Endothelial cell (in vitro differentiated cells): ENCODE data around the gene WWC1. TPM values are rescaled to one million over a fixed set of nuclear protein-coding genes. Genes with fewer than 3 reads are reported as not detected.

ENCODE experiments used
- DNase-seq: peaks from one replicate; pipeline ENCODE4 v3.0.0; 2021; ENCODE audit warnings: low spot score
- H3K27ac Mint-ChIP-seq: one replicate; pipeline ENCODE4 v1.8.0; 2021; ENCODE audit warnings: mixed read lengths, inconsistent platforms; ENCODE audit not compliant: unreplicated experiment
- H3K27me3 Mint-ChIP-seq: one replicate; pipeline ENCODE4 v1.8.0; 2021; ENCODE audit warnings: mild to moderate bottlenecking, moderate library complexity, mixed read lengths, inconsistent platforms; ENCODE audit not compliant: unreplicated experiment
- H3K36me3 Mint-ChIP-seq: one replicate; pipeline ENCODE4 v1.8.0; 2021; ENCODE audit warnings: mild to moderate bottlenecking, low read depth, mixed read lengths, inconsistent platforms; ENCODE audit not compliant: unreplicated experiment
- H3K4me1 Mint-ChIP-seq: one replicate; pipeline ENCODE4 v1.8.0; 2021; ENCODE audit warnings: mild to moderate bottlenecking, mixed read lengths, inconsistent platforms; ENCODE audit not compliant: unreplicated experiment
- H3K4me3 Mint-ChIP-seq: one replicate; pipeline ENCODE4 v1.8.0; 2021; ENCODE audit warnings: mild to moderate bottlenecking, mixed read lengths, inconsistent platforms; ENCODE audit not compliant: unreplicated experiment
- H3K9me3 Mint-ChIP-seq: one replicate; pipeline ENCODE4 v1.8.0; 2021; ENCODE audit warnings: mixed read lengths, inconsistent platforms; ENCODE audit not compliant: unreplicated experiment
- CTCF ChIP-seq: fragments of 200-600 bp; sonication (generic); IDR thresholded peaks from one replicate; pipeline ENCODE4 v1.5.0; 2021; ENCODE audit warnings: antibody characterized with exemption; ENCODE audit not compliant: unreplicated experiment
- total RNA-seq: library from RNA; stranded (reverse); fragmentation: NEBNext Ultra II Directional; extraction: Animal tissue kit (Norgen Biotek cat#: 25700); gene quantifications from one replicate; pipeline ENCODE4 v1.2.1, GENCODE V29; 2021; ENCODE audit not compliant: unreplicated experiment

Gene WWC1
- total RNA-seq, 1 donor from 2014 or later: 1.1 TPM

- no peak overlapping the region for H3K27ac Mint-ChIP-seq
- H3K9me3 Mint-ChIP-seq: no peaks in the 10 kb centered on the region
- peaks cover 6% of the 10 kb centered on the region for H3K4me1 Mint-ChIP-seq
- H3K4me3 Mint-ChIP-seq: no peak overlapping the region
- H3K36me3 Mint-ChIP-seq: no peaks in the 10 kb centered on the region
- TF ChIP-seq CTCF: no peak
- DNase-seq: no peak
- H3K27me3 Mint-ChIP-seq: peaks cover 4% of the 10 kb centered on the region
These were observed 66.4 kb downstream of the WWC1 start for GRCh38 chr5:168357876-168358275.

DNA sequence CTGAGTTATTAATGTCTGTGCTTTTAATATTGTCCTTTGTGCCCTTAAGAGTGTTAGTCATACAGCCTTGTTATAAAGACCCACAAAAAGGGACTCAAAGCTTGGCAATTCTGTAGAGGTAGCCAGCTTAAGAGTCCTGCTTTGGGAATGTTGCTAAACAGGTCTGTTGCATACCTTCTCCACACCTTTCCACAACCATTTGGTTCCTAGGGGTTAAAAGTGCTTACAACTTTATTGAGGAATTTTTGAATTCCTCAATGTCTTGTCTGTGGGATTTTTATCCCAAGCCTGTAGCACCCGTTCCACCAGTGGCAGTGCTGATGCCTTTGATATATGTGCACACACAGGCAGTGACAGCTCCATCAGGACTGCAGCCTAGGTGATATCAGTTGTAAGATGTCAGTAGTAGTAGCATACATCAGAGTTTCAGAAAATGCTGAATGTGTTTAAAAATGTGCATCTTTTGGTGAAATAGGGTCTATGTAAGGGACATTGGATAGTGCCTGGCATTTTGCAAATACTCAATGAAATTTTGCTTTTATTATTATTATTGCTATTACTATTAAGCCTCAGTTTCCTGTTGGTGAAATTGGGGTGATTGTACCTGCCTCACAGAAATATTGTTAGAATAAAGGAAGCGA, 68.5 kb downstream of the WWC1 start:
- H3K4me1 Mint-ChIP-seq: peaks cover 7% of the 10 kb centered on the region
- no peak for DNase-seq

GRCh38 chr5:168360521-168361285, 69.3 kb downstream of the WWC1 start:
- H3K27me3 Mint-ChIP-seq: peaks cover 2% of the 10 kb centered on the region
- no peaks in the 10 kb centered on the region for H3K9me3 Mint-ChIP-seq
- H3K4me3 Mint-ChIP-seq: no peak overlapping the region
- H3K27ac Mint-ChIP-seq: no peak overlapping the region
- no peak for DNase-seq
- no peaks in the 10 kb centered on the region for H3K36me3 Mint-ChIP-seq
- TF ChIP-seq CTCF: no peak
- H3K4me1 Mint-ChIP-seq: peaks cover 14% of the 10 kb centered on the region

More for the DNA sequence above, 68.5 kb downstream of the WWC1 start:
- no peaks in the 10 kb centered on the region for H3K36me3 Mint-ChIP-seq
- H3K9me3 Mint-ChIP-seq: no peaks in the 10 kb centered on the region
- H3K27ac Mint-ChIP-seq: no peak overlapping the region
- no peak for TF ChIP-seq CTCF
- peaks cover 4% of the 10 kb centered on the region for H3K27me3 Mint-ChIP-seq
- H3K4me3 Mint-ChIP-seq: no peak overlapping the region

GRCh38 chr5:168362097-168362885, 70.8 kb downstream of the WWC1 start:
- Mint-ChIP-seq H3K4me1 (peaks cover 23% of the 10 kb centered on the region), H3K9me3 (no peaks in the 10 kb centered on the region), H3K27ac (no peak overlapping the region), H3K36me3 (no peaks in the 10 kb centered on the region), H3K4me3 (no peak overlapping the region), H3K27me3 (peaks cover 6% of the 10 kb centered on the region)
- no peak for TF ChIP-seq CTCF
- no peak for DNase-seq
